Measurements from ENCODE around the gene ADRA2A. TPM values are rescaled to one million over a fixed set of nuclear protein-coding genes. Genes with fewer than 3 reads are reported as not detected.

The ADRA2A gene
- total RNA-seq, 1 experiment from 2014 or later: 1.7 TPM

DNA sequence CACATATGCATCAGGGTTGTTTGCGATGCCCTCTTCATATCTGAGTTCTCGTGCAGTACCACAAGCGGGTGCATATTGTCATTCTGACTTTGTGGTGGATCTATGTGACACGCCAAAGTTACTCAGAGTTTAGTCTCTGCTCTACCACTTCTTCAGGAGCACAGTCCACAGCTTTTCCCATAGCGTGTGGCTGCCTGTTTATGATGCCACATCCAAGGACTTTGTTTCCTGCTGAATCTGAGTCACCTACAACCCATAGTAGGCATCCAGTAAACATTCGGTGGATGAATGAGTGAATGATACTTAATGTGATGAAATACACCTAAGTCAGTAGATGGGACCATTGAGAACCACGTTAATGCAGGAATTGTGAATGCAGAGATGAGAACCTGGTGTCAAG lies 15.0 kb downstream of the ADRA2A start:
- TF ChIP-seq, protein P1, sequence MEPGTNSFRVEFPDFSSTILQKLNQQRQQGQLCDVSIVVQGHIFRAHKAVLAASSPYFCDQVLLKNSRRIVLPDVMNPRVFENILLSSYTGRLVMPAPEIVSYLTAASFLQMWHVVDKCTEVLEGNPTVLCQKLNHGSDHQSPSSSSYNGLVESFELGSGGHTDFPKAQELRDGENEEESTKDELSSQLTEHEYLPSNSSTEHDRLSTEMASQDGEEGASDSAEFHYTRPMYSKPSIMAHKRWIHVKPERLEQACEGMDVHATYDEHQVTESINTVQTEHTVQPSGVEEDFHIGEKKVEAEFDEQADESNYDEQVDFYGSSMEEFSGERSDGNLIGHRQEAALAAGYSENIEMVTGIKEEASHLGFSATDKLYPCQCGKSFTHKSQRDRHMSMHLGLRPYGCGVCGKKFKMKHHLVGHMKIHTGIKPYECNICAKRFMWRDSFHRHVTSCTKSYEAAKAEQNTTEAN (CRISPR knock-in tag; IDR thresholded peaks at IDR 0.05): no peak
- TF ChIP-seq, protein P2, sequence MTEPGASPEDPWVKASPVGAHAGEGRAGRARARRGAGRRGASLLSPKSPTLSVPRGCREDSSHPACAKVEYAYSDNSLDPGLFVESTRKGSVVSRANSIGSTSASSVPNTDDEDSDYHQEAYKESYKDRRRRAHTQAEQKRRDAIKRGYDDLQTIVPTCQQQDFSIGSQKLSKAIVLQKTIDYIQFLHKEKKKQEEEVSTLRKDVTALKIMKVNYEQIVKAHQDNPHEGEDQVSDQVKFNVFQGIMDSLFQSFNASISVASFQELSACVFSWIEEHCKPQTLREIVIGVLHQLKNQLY (CRISPR knock-in tag; IDR thresholded peaks at IDR 0.05): no peak
- no peak for TF ChIP-seq ZBTB21 (CRISPR knock-in tag; IDR thresholded peaks at IDR 0.05; ENCODE audit: borderline replicate concordance)

DNA sequence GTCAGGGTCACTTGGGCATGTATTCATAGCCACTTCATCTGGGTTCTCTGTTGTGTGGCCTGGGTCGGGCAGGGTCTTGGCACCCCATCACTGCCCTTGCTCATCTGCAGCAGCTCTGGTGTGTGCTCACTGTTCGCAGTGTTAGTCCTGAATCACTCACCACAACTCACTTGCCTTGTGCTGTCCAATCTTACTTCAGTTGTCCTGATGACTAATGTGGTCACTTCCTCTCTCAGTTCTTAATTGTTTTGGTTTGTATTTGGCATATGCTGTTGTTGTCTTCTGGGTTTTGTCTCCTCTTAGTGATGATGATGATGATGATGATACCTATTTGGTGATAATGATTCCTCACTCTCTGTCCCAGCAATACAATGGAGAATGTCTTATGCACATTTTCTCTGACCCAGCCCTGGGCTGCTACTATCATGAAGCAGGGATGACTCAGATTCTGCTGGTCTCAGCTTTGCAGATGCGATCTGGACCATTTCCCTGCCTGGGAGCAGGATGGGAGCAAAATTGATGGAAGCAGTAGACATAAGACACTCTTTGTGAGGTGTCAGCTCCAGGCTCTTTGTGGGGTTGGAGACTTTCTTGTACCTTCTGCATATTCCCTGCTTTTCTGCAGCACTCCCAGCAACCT lies 17.0 kb downstream of the ADRA2A start:
- DNase-seq (ENCODE audit: low spot score) (no peak), ATAC-seq (no peak)
- TF ChIP-seq, protein P3, sequence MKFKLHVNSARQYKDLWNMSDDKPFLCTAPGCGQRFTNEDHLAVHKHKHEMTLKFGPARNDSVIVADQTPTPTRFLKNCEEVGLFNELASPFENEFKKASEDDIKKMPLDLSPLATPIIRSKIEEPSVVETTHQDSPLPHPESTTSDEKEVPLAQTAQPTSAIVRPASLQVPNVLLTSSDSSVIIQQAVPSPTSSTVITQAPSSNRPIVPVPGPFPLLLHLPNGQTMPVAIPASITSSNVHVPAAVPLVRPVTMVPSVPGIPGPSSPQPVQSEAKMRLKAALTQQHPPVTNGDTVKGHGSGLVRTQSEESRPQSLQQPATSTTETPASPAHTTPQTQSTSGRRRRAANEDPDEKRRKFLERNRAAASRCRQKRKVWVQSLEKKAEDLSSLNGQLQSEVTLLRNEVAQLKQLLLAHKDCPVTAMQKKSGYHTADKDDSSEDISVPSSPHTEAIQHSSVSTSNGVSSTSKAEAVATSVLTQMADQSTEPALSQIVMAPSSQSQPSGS (CRISPR knock-in tag; IDR thresholded peaks at IDR 0.05; ENCODE audit: borderline replicate concordance, low read depth): no peak
- TF ChIP-seq, protein P4, sequence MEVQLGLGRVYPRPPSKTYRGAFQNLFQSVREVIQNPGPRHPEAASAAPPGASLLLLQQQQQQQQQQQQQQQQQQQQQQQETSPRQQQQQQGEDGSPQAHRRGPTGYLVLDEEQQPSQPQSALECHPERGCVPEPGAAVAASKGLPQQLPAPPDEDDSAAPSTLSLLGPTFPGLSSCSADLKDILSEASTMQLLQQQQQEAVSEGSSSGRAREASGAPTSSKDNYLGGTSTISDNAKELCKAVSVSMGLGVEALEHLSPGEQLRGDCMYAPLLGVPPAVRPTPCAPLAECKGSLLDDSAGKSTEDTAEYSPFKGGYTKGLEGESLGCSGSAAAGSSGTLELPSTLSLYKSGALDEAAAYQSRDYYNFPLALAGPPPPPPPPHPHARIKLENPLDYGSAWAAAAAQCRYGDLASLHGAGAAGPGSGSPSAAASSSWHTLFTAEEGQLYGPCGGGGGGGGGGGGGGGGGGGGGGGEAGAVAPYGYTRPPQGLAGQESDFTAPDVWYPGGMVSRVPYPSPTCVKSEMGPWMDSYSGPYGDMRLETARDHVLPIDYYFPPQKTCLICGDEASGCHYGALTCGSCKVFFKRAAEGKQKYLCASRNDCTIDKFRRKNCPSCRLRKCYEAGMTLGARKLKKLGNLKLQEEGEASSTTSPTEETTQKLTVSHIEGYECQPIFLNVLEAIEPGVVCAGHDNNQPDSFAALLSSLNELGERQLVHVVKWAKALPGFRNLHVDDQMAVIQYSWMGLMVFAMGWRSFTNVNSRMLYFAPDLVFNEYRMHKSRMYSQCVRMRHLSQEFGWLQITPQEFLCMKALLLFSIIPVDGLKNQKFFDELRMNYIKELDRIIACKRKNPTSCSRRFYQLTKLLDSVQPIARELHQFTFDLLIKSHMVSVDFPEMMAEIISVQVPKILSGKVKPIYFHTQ (CRISPR knock-in tag; IDR thresholded peaks at IDR 0.05): no peak
- TF ChIP-seq SOX15 (CRISPR knock-in tag; IDR thresholded peaks at IDR 0.05): no peak
- TF ChIP-seq, protein P5, sequence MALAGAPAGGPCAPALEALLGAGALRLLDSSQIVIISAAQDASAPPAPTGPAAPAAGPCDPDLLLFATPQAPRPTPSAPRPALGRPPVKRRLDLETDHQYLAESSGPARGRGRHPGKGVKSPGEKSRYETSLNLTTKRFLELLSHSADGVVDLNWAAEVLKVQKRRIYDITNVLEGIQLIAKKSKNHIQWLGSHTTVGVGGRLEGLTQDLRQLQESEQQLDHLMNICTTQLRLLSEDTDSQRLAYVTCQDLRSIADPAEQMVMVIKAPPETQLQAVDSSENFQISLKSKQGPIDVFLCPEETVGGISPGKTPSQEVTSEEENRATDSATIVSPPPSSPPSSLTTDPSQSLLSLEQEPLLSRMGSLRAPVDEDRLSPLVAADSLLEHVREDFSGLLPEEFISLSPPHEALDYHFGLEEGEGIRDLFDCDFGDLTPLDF (CRISPR knock-in tag; IDR thresholded peaks at IDR 0.05): no peak
- TF ChIP-seq MXD4 (CRISPR knock-in tag; IDR thresholded peaks at IDR 0.05; ENCODE audit: borderline replicate concordance): no peak
- TF ChIP-seq, protein P6, sequence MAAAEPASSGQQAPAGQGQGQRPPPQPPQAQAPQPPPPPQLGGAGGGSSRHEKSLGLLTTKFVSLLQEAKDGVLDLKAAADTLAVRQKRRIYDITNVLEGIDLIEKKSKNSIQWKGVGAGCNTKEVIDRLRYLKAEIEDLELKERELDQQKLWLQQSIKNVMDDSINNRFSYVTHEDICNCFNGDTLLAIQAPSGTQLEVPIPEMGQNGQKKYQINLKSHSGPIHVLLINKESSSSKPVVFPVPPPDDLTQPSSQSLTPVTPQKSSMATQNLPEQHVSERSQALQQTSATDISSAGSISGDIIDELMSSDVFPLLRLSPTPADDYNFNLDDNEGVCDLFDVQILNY (CRISPR knock-in tag; IDR thresholded peaks at IDR 0.05): no peak
- TF ChIP-seq ZNF219 (CRISPR knock-in tag; IDR thresholded peaks at IDR 0.05; ENCODE audit: borderline replicate concordance): no peak
- TF ChIP-seq NFE2L1 (CRISPR knock-in tag; IDR thresholded peaks at IDR 0.05): no peak
- no peak for TF ChIP-seq ZNF138 (CRISPR knock-in tag; conservative IDR thresholded peaks at IDR 0.05)
- TF ChIP-seq, protein P7, sequence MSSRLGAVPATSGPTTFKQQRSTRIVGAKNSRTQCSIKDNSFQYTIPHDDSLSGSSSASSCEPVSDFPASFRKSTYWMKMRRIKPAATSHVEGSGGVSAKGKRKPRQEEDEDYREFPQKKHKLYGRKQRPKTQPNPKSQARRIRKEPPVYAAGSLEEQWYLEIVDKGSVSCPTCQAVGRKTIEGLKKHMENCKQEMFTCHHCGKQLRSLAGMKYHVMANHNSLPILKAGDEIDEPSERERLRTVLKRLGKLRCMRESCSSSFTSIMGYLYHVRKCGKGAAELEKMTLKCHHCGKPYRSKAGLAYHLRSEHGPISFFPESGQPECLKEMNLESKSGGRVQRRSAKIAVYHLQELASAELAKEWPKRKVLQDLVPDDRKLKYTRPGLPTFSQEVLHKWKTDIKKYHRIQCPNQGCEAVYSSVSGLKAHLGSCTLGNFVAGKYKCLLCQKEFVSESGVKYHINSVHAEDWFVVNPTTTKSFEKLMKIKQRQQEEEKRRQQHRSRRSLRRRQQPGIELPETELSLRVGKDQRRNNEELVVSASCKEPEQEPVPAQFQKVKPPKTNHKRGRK (CRISPR knock-in tag; IDR thresholded peaks at IDR 0.05; ENCODE audit: borderline replicate concordance): no peak
- TF ChIP-seq, protein P8, sequence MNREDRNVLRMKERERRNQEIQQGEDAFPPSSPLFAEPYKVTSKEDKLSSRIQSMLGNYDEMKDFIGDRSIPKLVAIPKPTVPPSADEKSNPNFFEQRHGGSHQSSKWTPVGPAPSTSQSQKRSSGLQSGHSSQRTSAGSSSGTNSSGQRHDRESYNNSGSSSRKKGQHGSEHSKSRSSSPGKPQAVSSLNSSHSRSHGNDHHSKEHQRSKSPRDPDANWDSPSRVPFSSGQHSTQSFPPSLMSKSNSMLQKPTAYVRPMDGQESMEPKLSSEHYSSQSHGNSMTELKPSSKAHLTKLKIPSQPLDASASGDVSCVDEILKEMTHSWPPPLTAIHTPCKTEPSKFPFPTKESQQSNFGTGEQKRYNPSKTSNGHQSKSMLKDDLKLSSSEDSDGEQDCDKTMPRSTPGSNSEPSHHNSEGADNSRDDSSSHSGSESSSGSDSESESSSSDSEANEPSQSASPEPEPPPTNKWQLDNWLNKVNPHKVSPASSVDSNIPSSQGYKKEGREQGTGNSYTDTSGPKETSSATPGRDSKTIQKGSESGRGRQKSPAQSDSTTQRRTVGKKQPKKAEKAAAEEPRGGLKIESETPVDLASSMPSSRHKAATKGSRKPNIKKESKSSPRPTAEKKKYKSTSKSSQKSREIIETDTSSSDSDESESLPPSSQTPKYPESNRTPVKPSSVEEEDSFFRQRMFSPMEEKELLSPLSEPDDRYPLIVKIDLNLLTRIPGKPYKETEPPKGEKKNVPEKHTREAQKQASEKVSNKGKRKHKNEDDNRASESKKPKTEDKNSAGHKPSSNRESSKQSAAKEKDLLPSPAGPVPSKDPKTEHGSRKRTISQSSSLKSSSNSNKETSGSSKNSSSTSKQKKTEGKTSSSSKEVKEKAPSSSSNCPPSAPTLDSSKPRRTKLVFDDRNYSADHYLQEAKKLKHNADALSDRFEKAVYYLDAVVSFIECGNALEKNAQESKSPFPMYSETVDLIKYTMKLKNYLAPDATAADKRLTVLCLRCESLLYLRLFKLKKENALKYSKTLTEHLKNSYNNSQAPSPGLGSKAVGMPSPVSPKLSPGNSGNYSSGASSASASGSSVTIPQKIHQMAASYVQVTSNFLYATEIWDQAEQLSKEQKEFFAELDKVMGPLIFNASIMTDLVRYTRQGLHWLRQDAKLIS (CRISPR knock-in tag; IDR thresholded peaks at IDR 0.05; ENCODE audit: borderline replicate concordance): no peak
- no peak for TF ChIP-seq ZNF396 (CRISPR knock-in tag; IDR thresholded peaks at IDR 0.05; ENCODE audit: borderline replicate concordance)
- TF ChIP-seq, protein P9, sequence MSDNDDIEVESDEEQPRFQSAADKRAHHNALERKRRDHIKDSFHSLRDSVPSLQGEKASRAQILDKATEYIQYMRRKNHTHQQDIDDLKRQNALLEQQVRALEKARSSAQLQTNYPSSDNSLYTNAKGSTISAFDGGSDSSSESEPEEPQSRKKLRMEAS (CRISPR knock-in tag; IDR thresholded peaks at IDR 0.05): no peak
- ChIA-PET CTCF (interaction anchor here (1.0 to 1.2 kb wide), 2 partner anchors 13 to 17 kb away, joined by 3 to 5 read pairs; partner anchors contain the start of gene ADRA2A), POLR2A (no interaction called here)
- H3K27me3 Mint-ChIP-seq (ENCODE audit: low read depth): no peaks in the 10 kb centered on the region
- H3K4me1 Mint-ChIP-seq: no peaks in the 10 kb centered on the region
- H3K27ac Mint-ChIP-seq: no peak overlapping the region
- H3K9me3 Mint-ChIP-seq: peaks cover 7% of the 10 kb centered on the region
- no peaks in the 10 kb centered on the region for H3K36me3 Mint-ChIP-seq
- H3K4me3 Mint-ChIP-seq: no peak overlapping the region

More for the DNA sequence above, 15.0 kb downstream of the ADRA2A start:
- Mint-ChIP-seq H3K4me3 (no peak overlapping the region), H3K27me3 (ENCODE audit: low read depth) (no peaks in the 10 kb centered on the region), H3K27ac (no peak overlapping the region), H3K9me3 (peaks cover 7% of the 10 kb centered on the region), H3K4me1 (no peaks in the 10 kb centered on the region), H3K36me3 (no peaks in the 10 kb centered on the region)
- DNase-seq (ENCODE audit: low spot score) (no peak), ATAC-seq (no peak)
- ChIA-PET POLR2A (no interaction called here), CTCF (interaction anchor here (0.6 kb wide), 1 partner anchor 52 kb away, joined by 3 read pairs; no protein-coding TSS in a partner anchor)
